ENCODE results near the gene MC1R.
"Not testable (repeated sequence)": the region's sequence is repeated elsewhere in the genome, so short reads cannot be mapped to it uniquely, and the experiment has no call there.

Gene MC1R

DNA sequence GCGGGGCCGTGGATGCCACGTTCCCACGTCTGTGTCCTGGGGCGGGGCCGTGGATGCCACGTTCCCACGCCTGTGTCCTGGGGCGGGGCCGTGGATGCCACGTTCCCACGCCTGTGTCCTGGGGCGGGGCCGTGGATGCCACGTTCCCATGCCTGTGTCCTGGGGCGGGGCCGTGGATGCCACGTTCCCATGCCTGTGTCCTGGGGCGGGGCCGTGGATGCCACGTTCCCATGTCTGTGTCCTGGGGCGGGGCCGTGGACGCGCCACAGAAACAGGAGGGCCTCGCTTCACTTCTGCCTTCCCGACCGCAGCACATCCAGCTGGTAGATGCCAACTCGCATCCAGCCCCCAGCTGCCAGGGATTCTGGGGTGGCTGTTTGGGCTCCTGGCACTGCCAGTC lies 15.4 kb downstream of the MC1R start:
- not testable (repeated sequence) for DNase-seq (ENCODE audit: low read depth in 1 of 2, low spot score in 1 of 2)

DNA sequence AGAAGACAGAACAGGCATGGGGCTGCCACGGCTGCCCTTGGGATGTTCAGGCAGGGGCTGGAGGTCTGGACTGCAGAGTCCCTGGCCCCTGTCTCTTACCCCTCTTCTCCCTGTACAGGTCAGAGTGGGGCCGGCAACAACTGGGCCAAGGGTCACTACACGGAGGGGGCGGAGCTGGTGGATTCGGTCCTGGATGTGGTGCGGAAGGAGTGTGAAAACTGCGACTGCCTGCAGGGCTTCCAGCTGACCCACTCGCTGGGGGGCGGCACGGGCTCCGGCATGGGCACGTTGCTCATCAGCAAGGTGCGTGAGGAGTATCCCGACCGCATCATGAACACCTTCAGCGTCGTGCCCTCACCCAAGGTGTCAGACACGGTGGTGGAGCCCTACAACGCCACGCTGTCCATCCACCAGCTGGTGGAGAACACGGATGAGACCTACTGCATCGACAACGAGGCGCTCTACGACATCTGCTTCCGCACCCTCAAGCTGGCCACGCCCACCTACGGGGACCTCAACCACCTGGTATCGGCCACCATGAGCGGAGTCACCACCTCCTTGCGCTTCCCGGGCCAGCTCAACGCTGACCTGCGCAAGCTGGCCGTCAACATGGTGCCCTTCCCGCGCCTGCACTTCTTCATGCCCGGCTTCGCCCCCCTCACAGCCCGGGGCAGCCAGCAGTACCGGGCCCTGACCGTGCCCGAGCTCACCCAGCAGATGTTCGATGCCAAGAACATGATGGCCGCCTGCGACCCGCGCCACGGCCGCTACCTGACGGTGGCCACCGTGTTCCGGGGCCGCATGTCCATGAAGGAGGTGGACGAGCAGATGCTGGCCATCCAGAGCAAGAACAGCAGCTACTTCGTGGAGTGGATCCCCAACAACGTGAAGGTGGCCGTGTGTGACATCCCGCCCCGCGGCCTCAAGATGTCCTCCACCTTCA lies 16.2 kb downstream of the MC1R start:
- DNase-seq (ENCODE audit: low read depth in 1 of 2, low spot score in 1 of 2): no peak

DNA sequence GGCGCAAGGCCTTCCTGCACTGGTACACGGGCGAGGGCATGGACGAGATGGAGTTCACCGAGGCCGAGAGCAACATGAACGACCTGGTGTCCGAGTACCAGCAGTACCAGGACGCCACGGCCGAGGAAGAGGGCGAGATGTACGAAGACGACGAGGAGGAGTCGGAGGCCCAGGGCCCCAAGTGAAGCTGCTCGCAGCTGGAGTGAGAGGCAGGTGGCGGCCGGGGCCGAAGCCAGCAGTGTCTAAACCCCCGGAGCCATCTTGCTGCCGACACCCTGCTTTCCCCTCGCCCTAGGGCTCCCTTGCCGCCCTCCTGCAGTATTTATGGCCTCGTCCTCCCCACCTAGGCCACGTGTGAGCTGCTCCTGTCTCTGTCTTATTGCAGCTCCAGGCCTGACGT lies 17.0 kb downstream of the MC1R start:
- DNase-seq (ENCODE audit: low read depth in 1 of 2, low spot score in 1 of 2): not testable (repeated sequence)

DNA sequence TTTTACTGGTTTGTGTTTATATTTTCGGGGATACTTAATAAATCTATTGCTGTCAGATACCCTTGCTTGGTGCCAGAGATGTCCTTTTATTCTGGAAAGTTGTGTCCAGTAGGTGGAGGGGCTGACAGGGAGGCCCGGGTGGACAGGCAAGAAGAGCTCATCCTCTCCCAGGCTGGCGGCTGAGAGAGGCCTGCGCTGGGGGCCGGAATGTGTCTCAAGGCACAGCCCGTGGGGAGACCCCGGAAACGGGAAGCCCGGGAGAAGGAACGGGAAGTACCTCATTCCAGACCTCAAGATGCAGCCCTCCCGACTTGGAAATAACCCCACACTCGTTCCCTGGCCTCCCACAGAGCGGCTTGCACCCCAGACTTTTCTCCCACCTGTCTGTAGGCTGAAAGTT lies 17.4 kb downstream of the MC1R start:
- no peak for DNase-seq (ENCODE audit: low read depth in 1 of 2, low spot score in 1 of 2)

DNA sequence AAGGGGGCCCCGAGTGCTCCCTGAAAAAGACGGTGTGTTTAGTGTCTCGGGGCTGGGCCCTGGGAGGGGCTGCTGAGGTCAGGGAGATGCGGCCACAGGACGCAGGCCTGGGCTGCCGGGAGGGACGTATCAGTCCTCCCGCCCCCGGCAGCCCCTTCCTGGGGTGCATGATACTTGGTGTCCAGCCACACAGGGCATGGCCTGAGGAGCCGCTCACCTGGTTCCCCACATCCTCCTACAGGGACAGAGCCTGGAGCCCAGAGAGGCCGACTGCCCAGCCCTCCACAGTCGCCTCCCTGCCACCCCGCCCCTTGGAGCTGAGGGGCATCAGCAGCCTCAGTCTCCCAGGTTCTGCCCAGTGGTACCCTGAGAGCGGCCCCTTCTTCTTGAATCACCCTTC lies 17.8 kb downstream of the MC1R start:
- no peak for DNase-seq (ENCODE audit: low read depth in 1 of 2, low spot score in 1 of 2)

DNA sequence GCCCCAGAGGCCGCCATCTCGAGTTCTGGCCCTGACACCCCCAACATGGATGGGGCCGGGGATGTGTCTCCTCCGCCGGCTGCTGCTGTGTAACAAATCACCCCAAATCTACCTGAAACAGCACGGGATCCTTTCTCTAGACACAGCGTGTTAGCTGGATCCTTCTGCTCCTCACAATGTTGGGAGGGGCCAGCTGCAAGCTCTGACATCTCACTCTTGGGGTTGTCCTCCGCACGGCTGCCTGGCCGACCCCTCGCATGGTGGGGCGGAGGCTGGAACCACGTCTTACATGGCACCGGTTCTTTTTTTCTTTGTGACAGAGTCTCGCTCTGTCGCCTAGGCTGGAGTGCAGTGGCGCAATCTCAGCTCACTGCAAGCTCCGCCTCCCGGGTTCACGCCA lies 18.3 kb downstream of the MC1R start:
- no peak for DNase-seq (ENCODE audit: low read depth in 1 of 2, low spot score in 1 of 2)

DNA sequence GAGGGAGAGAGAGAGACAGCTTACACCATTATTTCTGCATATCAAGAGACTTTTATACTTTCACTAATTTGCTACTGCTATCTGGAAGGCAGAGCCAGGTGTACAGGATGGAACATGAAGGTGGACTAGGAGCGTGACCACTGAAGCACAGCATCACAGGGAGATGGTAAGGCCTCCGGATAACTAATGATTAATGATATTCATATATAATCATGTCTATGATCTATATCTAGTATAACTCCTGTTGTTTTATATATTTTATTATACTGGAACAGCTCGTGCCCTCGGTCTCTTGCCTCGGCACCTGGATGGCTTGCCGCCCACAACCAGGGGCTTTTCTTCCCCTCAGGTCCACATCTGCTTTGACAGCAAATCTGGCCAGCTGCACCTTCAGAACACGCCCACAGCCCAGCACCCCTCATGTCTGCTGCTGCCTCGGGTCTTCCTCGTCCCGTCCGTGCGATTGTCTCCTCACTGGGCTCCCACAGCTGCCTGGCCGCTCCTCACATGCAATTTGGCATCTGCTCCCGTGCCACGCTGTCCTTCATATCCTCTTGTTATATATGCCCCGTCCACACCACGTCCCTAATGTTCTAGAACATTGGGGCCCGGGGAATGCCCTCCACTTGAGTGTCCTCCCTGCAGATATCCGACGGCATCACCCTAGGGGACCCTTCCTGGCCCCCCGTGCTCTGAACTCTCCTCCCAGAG lies 19.7 kb downstream of the MC1R start:
- DNase-seq (ENCODE audit: low read depth in 1 of 2, low spot score in 1 of 2): no peak

DNA sequence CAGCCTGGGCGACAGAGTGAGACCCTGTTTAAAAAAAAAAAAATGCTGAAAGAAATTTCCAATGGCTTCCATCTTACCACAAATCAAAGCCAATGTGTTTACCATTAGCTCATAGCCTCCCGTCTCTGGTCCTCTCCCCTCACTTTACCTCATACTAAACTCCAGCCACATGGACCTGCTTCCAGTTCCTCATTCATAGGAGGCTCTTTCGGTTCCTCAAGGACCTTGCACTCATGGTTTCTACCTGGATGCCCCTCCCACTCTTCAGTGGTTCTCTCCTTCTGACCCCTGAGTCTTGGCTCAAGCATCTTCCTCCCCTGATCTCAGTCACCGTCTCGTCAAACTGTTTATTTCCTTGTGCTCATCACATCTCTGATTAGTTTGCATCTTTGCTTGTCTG lies 26.1 kb downstream of the MC1R start:
- no peak for DNase-seq (ENCODE audit: low read depth in 1 of 2, low spot score in 1 of 2)

DNA sequence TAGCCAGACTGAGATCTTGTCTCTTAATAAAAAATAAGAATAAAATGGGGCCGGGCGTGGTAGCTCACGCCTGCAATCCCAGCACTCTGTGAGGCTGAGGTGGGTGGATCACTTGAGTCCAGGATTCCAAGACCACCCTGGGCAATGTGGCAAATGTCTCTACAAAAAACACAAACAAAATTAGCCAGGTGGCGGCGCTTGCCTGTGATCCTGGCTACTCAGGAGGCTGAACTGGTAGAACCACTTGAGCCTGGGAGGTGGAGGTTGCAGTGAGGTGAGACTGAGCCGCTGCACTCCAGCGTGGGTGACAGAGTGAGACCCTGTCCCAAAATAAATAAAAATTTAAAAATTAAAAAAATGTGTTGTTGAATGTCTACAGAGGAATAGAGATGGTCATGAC lies 27.0 kb downstream of the MC1R start:
- DNase-seq (ENCODE audit: low read depth in 1 of 2, low spot score in 1 of 2): no peak

DNA sequence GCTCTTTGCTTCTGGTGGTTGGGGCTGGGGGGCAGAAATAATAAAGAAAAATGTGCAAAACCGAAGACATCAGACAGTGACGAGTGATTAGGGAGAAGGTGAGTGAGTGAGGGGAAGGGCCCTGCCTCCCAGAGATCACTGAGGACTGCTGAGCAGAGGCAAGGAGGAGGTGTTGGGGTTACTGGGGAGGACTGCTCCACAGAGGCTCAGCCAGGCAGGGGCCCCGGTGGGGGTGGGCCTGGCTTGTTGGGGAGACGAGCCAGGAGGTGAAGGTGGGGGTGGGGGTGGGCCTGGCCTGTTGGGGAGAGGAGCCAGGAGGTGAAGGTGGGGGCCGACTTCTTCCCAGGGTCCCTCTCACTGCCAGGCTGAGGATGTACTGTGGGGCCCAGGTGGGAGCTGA lies 27.9 kb downstream of the MC1R start:
- no peak for DNase-seq (ENCODE audit: low read depth in 1 of 2, low spot score in 1 of 2)

DNA sequence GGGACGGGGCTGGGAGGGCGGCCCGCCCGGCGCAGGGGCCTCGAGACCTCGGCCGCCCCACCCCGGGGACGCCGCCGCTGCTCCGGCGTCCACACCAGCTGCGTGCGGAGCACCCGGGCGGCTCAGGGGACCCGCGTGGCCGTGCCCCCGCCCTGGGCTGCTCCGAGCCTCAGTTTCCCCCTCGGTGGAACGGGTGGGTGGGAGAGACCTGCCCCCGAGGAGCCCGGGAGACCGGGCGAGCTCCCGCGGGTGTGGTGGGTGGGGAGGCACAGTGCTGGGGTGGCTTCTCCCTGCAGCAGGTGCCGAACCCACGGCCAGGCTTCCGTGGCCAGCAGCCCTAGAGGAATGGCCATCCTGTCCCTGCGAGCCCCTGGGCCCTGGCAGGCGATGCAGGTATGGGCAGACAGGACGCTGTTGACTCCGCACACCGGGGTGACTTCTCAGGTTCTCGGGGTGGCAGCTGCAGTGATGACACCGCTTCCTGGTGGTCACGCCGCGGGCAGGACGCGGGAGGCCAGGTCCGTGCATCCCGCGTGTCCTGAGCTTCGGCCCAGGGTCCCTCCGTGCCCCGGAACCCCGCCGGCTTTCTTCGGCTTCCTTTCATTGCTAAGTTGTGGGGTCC lies 30.6 kb downstream of the MC1R start:
- DNase-seq (ENCODE audit: low read depth in 1 of 2, low spot score in 1 of 2): no peak

DNA sequence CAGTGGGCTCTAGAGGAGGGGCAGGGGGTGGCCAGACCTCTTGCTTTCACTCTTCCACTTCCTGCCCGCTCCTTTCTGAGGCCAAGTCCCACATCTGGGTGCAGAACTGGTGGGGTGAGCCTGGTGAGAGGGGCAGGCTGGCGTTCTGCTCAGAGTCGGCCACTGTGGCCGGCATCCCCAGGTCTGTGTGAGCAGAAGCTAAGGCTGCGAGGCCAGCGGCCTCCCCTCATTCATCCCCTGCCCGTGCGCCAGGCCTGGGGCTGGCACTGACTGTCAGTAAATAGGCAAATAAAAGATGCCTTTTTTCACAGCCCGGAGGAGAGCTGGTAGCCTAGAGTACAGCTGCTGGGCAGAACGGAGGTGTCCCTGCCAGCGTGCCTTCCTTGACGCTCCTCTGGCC lies 31.1 kb downstream of the MC1R start:
- no peak for DNase-seq (ENCODE audit: low read depth in 1 of 2, low spot score in 1 of 2)

DNA sequence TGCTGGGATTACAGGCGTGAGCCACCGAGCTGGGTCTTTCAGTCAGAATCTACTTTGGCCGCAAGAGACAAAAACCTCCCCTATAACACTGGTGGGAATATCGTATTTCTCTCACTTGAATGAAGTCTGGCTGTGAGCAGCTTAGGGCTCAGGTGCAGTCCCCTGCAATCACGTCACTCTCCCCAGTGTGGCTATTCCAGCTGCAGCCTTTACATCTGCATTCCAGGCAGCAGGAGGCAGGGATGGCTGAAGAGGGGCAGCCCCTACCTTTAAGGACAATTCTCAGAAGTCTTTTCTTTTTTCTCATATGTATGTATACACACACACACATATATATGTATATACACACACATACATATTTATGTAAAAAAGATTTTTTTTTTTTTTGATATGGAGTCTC lies 32.8 kb downstream of the MC1R start:
- DNase-seq (ENCODE audit: low read depth in 1 of 2, low spot score in 1 of 2): no peak

DNA sequence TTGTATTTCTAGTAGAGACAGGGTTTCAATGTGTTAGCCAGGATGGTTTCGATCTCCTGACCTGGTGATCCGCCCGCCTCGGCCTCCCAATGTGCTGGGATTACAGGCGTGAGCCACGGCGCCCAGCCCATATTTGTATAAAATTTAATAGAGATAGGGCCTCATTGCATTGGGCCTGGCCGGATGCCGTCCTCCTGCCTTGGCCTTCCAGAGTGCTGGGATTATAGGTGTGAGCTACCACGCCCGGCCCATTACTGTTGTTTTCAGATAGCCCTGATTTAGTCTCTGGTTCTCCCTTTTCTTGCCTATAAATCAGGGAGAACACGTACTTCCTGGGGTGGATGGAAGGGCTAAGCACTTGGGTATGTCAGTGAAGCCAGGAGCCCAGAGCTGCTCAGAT lies 33.4 kb downstream of the MC1R start:
- DNase-seq (ENCODE audit: low read depth in 1 of 2, low spot score in 1 of 2): no peak

DNA sequence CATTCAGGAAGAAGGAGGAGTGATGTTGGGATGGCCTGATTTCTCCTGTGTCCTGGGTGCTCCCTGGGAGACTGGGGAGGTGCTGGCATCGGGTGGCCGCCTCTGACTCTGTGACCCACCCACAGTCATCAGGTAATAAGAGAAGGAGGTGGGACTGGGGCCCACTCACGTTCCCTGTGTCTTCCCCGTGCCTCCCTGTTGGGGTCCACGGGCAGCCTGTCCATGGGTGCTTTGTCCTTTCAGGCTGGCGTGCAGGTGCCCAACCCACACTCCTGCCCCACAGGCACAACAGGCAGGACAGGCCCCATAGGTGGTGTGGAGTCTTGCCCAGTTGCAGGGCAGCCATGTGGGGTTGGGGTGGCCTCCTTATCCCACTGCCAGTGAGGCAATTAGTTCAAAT lies 33.9 kb downstream of the MC1R start:
- no peak for DNase-seq (ENCODE audit: low read depth in 1 of 2, low spot score in 1 of 2)

DNA sequence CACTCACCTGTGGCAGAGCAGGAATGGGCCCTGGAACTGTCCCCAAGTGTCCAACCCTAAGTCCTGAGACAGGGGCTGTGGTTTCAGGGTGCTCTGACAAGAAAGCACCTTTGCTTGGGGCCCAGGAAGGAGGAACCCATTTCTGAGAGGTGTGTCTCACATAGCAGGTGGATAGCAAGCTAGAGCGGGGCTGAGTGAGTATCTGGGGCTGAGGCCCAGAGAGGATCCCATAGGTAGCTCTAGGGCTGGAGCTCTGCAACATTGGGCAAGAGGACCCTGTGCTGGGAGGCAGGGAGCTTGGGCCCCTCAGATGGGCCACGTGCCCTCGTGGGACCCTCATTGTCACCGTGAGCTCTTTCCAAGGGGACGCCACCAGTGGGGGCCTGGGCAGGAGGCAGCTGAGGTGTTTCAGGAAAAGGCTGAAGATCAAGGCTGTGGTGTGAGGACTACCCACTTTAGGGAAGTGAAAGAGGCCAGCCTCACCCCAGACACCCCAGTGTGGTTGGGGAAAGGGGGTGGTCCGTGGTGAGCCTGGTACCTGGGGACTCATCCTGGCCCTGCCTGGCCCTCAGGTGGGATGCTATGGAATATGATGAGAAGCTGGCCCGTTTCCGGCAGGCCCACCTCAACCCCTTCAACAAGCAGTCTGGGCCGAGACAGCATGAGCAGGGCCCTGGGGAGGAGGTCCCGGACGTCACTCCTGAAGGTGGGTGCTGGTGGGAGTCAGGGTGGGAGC lies 35.2 kb downstream of the MC1R start:
- no peak for DNase-seq (ENCODE audit: low read depth in 1 of 2, low spot score in 1 of 2)

DNA sequence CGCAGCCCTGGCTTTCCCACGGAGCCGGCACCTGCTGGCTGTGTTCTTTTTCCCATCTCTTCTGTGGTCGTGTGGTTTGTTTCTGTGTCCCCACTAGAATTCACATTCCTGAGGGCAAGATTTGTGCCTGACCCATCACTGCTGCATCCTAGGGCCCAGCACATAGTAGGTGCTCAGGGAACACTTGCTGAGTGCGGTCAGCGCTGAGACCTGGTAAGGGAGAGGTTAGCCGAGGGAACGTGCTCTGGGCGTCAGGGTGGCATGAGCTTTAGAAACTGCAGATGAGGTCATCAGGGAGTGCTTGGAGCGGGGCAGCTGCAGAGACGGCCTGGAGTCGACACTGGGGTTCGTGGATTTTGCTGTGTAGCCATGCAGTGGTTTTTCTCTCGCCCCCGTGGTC lies 35.8 kb downstream of the MC1R start:
- no peak for DNase-seq (ENCODE audit: low read depth in 1 of 2, low spot score in 1 of 2)

DNA sequence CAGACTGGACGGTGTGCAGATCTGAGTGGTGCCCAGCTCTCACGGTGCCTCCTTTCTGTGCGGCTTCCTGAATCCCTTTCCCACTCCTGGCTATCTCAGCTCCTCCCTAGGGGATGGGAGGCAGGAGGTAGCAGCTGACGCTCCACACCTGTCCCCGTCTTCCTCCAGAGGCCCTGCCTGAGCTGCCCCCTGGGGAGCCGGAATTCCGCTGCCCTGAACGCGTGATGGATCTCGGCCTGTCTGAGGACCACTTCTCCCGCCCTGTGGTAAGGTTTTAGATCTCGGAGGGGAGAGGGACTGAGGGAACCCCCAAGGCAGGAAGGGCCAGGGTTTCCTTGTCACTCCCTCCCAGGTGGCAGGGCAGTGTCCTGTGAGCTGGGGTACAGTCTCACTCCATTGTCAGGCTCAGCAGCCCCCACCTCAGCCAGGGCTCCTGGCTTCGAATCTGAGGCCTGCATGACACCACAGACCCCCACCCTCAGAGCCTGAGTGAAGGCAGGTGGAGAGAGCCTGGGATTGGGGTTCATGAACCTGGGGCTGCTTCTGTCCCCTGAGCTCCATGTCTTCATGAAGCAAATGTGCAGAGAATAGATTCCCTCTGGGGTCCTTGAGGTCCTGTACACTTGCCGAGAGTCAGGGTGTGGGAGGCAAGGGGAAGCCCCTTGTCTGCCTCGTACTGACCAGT lies 36.5 kb downstream of the MC1R start:
- DNase-seq (ENCODE audit: low read depth in 1 of 2, low spot score in 1 of 2): no peak

DNA sequence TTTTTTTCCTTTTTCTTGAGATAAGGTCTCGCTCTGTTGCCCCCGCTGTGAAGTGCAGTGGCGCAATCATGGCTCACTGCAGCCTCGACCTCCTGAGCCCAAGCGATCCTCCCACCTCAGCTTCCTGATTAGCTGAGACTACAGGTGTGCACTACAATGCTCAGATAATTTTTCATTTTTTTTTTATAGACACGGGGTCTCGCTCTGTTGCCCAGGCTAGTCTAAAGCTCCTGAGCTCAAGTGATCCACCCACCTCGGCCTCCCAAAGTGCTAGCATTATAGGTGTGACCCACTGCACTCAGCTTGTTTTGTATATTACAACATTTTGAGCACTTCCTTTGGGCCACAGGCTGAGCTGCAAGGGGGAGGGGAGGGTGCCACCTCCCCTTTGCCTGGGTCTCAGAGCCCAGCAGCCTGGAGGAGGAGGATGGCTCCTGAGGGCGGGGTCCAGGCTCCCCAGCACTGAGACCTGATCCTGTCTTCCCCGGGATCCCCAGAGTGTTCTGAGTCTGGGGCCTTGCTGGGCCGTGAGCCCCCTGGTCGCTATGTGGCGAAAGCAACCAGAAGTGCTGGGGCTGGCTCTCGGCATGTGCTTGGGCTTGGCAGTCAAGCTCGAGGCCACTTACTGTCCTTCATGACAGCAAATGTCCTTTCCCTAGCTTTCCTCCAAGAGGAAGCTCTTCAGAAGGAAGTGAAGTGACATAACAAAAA lies 38.0 kb downstream of the MC1R start:
- DNase-seq (ENCODE audit: low read depth in 1 of 2, low spot score in 1 of 2): no peak

DNA sequence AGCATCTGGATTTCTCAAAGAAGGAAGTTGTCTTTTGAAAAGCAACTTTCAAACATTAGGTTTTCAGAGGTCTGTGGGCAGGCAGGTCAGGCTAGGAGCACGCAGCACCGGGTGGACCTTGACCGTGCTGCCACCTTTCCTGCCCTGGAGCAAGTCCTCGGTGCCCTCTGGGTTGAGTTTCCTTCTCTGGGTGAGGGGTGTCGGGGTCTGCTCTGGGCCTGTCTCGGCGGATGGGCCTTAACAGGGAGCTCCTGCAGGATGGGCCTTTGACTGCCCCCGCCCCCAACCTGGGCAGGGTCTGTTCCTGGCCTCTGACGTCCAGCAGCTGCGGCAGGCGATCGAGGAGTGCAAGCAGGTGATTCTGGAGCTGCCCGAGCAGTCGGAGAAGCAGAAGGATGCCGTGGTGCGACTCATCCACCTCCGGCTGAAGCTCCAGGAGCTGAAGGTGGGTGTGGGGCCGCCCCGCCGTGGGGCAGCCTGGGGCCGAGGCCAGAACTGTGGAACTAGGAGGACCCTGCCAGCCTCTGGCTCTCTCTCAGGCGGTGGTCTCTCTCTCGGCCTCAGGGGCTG lies 38.6 kb downstream of the MC1R start:
- DNase-seq (ENCODE audit: low read depth in 1 of 2, low spot score in 1 of 2): no peak

Data from activated T-helper 1 cell treated with anti-CD3 and anti-CD28 coated beads, Interleukin-2, amount 50 U/mL, for 16 hours (primary cell).